22Rv1 (cell line): Measurements from ENCODE around the gene ARRDC2.

Source experiments
- ZFX ChIP-seq: fragments of 450-650 bp; IDR thresholded peaks from 2 replicates; pipeline ENCODE4 v1.6.1; 2017; ENCODE audit warnings: antibody characterized with exemption, borderline replicate concordance
- TF ChIP-seq, protein P1 (sequence below): fragments of 450-650 bp; IDR thresholded peaks from 2 replicates; pipeline ENCODE4 v1.5.1; 2017; ENCODE audit warnings: mild to moderate bottlenecking

DNA sequence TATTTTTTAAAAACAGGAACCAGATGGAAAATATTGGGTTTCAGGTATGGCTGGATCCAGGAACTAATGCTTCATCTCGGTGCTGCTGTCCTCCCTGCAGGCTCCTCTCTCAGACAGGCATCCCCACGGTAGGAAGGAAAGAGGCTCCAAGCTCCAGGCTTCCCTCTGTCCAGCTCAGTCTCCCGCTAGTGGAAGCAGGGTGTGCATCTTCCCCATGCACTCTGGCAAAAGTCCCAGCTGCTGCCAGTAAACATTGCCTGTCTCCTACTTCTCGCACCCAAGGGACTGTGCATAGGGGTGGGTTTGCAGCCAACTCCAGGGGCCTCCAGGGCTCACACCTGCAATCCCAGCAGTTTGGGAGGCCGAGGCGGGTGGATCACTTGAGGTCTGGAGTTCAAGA lies 49.6 kb downstream of the ARRDC2 start:
- TF ChIP-seq, protein P1, sequence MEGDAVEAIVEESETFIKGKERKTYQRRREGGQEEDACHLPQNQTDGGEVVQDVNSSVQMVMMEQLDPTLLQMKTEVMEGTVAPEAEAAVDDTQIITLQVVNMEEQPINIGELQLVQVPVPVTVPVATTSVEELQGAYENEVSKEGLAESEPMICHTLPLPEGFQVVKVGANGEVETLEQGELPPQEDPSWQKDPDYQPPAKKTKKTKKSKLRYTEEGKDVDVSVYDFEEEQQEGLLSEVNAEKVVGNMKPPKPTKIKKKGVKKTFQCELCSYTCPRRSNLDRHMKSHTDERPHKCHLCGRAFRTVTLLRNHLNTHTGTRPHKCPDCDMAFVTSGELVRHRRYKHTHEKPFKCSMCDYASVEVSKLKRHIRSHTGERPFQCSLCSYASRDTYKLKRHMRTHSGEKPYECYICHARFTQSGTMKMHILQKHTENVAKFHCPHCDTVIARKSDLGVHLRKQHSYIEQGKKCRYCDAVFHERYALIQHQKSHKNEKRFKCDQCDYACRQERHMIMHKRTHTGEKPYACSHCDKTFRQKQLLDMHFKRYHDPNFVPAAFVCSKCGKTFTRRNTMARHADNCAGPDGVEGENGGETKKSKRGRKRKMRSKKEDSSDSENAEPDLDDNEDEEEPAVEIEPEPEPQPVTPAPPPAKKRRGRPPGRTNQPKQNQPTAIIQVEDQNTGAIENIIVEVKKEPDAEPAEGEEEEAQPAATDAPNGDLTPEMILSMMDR: no peak
- no peak for TF ChIP-seq ZFX
